Naive thymus-derived CD4-positive, alpha-beta T cell (primary cell): ENCODE data around the gene CRADD. TPM values are rescaled to one million over a fixed set of nuclear protein-coding genes. Genes with fewer than 3 reads are reported as not detected.

ENCODE experiments used
- ATAC-seq: fragments of 150-1000 bp; cut with Tn5 transposase; 2 replicates; pipeline ENCODE4 v1.10.0; 2021; ENCODE audit warnings: mild to moderate bottlenecking, moderate library complexity
- CTCF ChIA-PET: fragments of 350-600 bp; sonication (Branson Sonifier 250); formaldehyde crosslinking; loops from one replicate; lab custom pipeline; 2021; ENCODE audit warnings: antibody characterized with exemption; lab: Charles Lee
- POLR2A ChIA-PET: fragments of 350-600 bp; sonication (Branson Sonifier 250); formaldehyde crosslinking; loops from one replicate; lab custom pipeline; 2021; ENCODE audit warnings: antibody characterized with exemption, inconsistent platforms; lab: Charles Lee
- DNase-seq, 9 donors: peaks; one replicate each; pipeline versions ENCODE4 v3.0.0 to v3.0.0-alpha.2; 2020 to 2022; ENCODE audit warnings: mixed read lengths in 1 of 9
- H3K27ac ChIP-seq: one replicate; pipeline ENCODE4 v1.7.0; 2013; ENCODE audit warnings: mild to moderate bottlenecking, low read depth, low read length, moderate library complexity
- H3K27me3 ChIP-seq, 2 donors: one replicate each; pipeline ENCODE4 v1.7.0; 2013; ENCODE audit warnings: low read length in 2 of 2, mild to moderate bottlenecking in 2 of 2, moderate library complexity in 2 of 2; ENCODE audit not compliant: control insufficient read depth in 2 of 2, insufficient read depth in 2 of 2
- H3K36me3 ChIP-seq, 3 experiments: 1 replicate in 2 of 3; 2 replicates in 1 of 3; pipeline ENCODE4 v1.7.0; 2013; ENCODE audit warnings: low read length in 3 of 3, mild to moderate bottlenecking in 3 of 3, moderate library complexity in 1 of 3; ENCODE audit not compliant: insufficient read depth in 3 of 3, control insufficient read depth in 2 of 3
- H3K4me1 ChIP-seq, 2 donors: one replicate each; pipeline ENCODE4 v1.7.0; 2013; ENCODE audit warnings: low read length in 2 of 2, mild to moderate bottlenecking in 2 of 2, moderate library complexity in 1 of 2; ENCODE audit not compliant: control insufficient read depth in 2 of 2, insufficient read depth in 2 of 2
- H3K4me3 ChIP-seq: 2 replicates; pipeline ENCODE4 v1.7.0; 2013; ENCODE audit warnings: mild to moderate bottlenecking, low read length
- H3K9me3 ChIP-seq, 3 experiments: 1 replicate in 2 of 3; 2 replicates in 1 of 3; pipeline ENCODE4 v1.7.0; 2013; ENCODE audit warnings: low read length in 3 of 3; ENCODE audit not compliant: control insufficient read depth in 2 of 3
- H3K27ac Mint-ChIP-seq, 9 donors: one replicate each; pipeline ENCODE4 v1.8.0; 2020 to 2022; ENCODE audit warnings: mixed read lengths in 9 of 9, mild to moderate bottlenecking in 8 of 9, moderate library complexity in 5 of 9, inconsistent platforms in 2 of 9
- H3K27me3 Mint-ChIP-seq, 5 donors: one replicate each; pipeline ENCODE4 v1.8.0; 2021 to 2022; ENCODE audit warnings: mixed read lengths in 5 of 5, mild to moderate bottlenecking in 1 of 5
- H3K36me3 Mint-ChIP-seq, 5 donors: one replicate each; pipeline ENCODE4 v1.8.0; 2020 to 2022; ENCODE audit warnings: mixed read lengths in 5 of 5, mild to moderate bottlenecking in 3 of 5, inconsistent platforms in 1 of 5
- H3K4me1 Mint-ChIP-seq, 7 donors: one replicate each; pipeline ENCODE4 v1.8.0; 2020 to 2022; ENCODE audit warnings: mixed read lengths in 7 of 7, mild to moderate bottlenecking in 3 of 7, inconsistent platforms in 1 of 7
- H3K4me3 Mint-ChIP-seq, 10 donors: one replicate each; pipeline ENCODE4 v1.8.0; 2020 to 2022; ENCODE audit warnings: mild to moderate bottlenecking in 10 of 10, mixed read lengths in 10 of 10, moderate library complexity in 6 of 10, inconsistent platforms in 2 of 10
- H3K9me3 Mint-ChIP-seq, 11 donors: one replicate each; pipeline ENCODE4 v1.8.0; 2020 to 2022; ENCODE audit warnings: mixed read lengths in 11 of 11, mild to moderate bottlenecking in 4 of 11, inconsistent platforms in 1 of 11, moderate library complexity in 1 of 11
- intact Hi-C, 2 donors: fragments of 100-400 bp; cut with micrococcal nuclease; formaldehyde crosslinking; loops; one replicate each; pipeline ENCODE4 v1.15.1; 2023
- polyA plus RNA-seq, 2 donors: library from polyadenylated mRNA; unstranded; fragments of 300-500 nt; fragmentation: Illumina TruSeq; gene quantifications; one replicate each; pipeline ENCODE4 v1.2.3, GENCODE V29; 2021
- total RNA-seq, 6 experiments: library from RNA in 5 of 6; stranded (reverse) in 5 of 6; gene quantifications; 1 replicate in 5 of 6; 2 replicates in 1 of 6; pipeline ENCODE4 v1.2.3 and lab custom pipeline; 2021 to 2026

CRADD gene
- total and polyA plus RNA-seq, 7 experiments from 2014 or later, result 11.4 to 17.1 (median 13.8) TPM

DNA sequence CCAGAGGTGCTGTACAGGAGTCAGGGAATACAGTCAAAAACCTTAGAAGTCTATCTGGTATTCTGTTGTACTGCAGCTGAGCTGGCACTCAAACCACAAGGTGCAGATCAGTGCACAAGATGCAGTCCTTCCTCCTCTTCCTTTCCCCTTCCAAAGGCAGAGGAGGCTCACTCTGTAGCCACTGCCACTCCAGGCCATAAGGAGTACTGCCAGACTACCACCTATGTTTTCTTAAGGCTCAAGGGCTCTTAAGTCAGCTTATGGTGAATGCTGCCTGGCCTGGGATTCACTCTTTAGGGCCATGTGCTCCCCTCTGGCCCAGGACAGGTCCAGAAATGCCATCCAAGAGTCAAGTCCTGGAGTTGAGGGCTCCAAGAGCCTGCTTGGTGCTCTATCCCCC is 200.3 kb downstream of the CRADD start:
- Histone ChIP-seq H3K4me3 (no peak overlapping the region), H3K9me3 (peaks cover 0 to 9% (median 0%) of the 10 kb centered on the region in 3 experiments), H3K27ac (no peak overlapping the region), H3K27me3 (no peaks in the 10 kb centered on the region), H3K36me3 (no peaks in the 10 kb centered on the region), H3K4me1 (peaks cover 0 to 9% of the 10 kb centered on the region in 2 donors)
- ATAC-seq (no peak), DNase-seq (no peak)
- intact Hi-C loops, result no loop called here
- POLR2A ChIA-PET, result no interaction called here
- CTCF ChIA-PET, result no interaction called here
- Mint-ChIP-seq H3K27ac (no peak overlapping the region), H3K36me3 (peaks cover 10 to 66% (median 37%) of the 10 kb centered on the region in 5 donors), H3K4me1 (peaks cover 7 to 31% (median 19%) of the 10 kb centered on the region in 7 donors), H3K4me3 (no peak overlapping the region), H3K9me3 (peaks cover 9 to 50% (median 43%) of the 10 kb centered on the region in 11 donors), H3K27me3 (peaks cover 0 to 5% (median 0%) of the 10 kb centered on the region in 5 donors)

DNA sequence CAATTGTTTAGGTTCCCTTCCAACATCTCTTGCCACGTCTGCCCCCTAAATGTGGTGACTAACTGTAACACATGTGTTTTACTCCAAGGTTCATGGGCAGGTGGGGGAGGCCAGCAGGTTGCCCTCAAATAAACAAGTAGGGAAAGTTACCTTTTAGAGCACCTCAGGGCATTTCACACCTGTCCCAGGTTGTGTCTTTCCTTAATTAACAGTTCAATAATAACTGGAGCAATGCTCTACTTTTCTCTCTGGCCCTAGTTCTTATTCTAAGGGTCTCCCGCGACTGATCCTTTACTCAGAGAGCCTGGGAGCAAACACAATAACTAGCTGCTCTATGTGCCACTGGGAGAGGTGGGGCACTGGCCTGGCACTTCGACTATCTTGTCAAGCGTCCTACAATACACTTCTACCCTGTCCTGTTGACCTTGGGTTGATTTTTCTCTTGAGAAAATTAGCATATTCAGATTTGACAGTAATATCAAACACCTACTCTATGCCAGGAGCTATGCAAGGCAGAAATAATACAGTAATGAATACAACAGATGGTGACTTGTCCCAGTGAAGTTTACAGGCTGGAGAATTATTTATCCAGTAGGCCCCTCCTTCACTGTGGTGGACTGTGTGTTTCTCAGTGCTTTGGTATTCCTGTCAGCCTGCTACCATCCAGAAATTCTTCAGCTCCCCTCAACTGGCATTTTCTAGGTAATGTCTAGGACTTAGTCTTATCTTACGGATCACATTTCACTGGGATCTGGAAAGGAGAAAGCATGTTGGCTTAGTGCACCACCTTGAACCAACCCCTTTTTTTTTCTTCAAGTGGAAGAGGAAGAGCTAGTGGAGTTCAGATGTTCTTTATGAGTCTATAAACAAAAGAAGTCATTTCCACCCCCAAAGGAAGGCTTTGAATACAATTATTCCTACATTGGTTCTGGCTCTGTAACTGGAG is 202.6 kb downstream of the CRADD start:
- Mint-ChIP-seq H3K4me3 (peak overlapping the region in 5 of 10 donors; percentile 5 to 71 (median 39)), H3K27me3 (peaks cover 0 to 3% (median 0%) of the 10 kb centered on the region in 5 donors), H3K27ac (peak overlapping the region in 8 of 9 donors; percentile 53 to 94 (median 72)), H3K36me3 (peaks cover 4 to 52% (median 21%) of the 10 kb centered on the region in 5 donors), H3K9me3 (peaks cover 0 to 35% (median 22%) of the 10 kb centered on the region in 11 donors), H3K4me1 (peaks cover 7 to 39% (median 19%) of the 10 kb centered on the region in 7 donors)
- H3K9me3 ChIP-seq, result peaks cover 0 to 9% (median 0%) of the 10 kb centered on the region in 3 experiments
- no peak for ATAC-seq
- DNase-seq, result no peak
- CTCF ChIA-PET, result no interaction called here
- H3K27ac ChIP-seq, result no peak overlapping the region
- peaks cover 0 to 9% of the 10 kb centered on the region in 2 donors for H3K4me1 ChIP-seq
- POLR2A ChIA-PET, result interaction anchor here (1.1 kb wide), 1 partner anchor 67 kb away, joined by 3 read pairs; no protein-coding TSS in a partner anchor
- H3K27me3 ChIP-seq, result no peaks in the 10 kb centered on the region
- no peak overlapping the region for H3K4me3 ChIP-seq
- H3K36me3 ChIP-seq, result no peaks in the 10 kb centered on the region
- intact Hi-C loops, result loop anchor here in 1 of 2 donors (1.0 to 5.0 kb wide), 5 partner anchors 28 to 312 kb away; no protein-coding TSS in a partner anchor

DNA sequence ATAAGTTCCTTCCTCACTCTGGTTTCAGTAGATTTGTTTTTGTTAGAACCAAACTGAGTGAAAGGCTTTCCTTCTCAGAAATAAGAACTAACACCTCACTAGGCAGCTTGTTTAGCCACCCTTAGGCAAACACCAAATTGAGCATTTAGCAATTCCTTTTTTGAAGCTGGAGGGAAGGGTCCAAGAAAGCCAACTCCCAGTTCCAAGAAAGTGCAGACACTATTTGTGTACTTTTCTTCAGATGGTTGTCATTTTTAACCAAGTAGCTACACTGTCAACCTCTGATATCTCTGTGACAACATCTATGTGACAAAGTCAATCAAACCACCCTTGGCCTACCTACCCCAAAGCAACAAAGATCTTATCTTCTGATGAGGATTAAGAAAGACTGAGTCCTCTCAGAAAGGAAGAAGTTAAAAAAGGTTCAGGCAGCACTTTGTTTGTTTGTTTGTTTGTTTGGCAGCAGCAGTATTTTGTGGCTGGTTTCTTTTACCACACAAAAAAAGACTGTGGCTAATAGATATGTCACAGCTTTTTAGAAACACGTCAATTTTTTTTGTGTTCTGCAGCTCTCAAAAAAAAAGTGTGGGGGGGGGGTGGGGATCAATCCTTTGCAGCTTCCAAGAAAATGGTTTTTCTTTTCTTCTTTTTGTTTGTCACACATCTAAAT is 203.8 kb downstream of the CRADD start:
- H3K27me3 ChIP-seq, result no peaks in the 10 kb centered on the region
- H3K4me1 ChIP-seq, result peaks cover 0 to 9% of the 10 kb centered on the region in 2 donors
- intact Hi-C loops, result loop anchor here in 1 of 2 donors (1.0 to 5.0 kb wide), 10 partner anchors 17 to 314 kb away; partner anchors contain the start of gene CRADD
- no peaks in the 10 kb centered on the region for H3K36me3 ChIP-seq
- Mint-ChIP-seq H3K27me3 (peaks cover 0 to 2% (median 0%) of the 10 kb centered on the region in 5 donors), H3K4me3 (peak overlapping the region in 5 of 10 donors; percentile 5 to 71 (median 39)), H3K4me1 (peaks cover 7 to 43% (median 19%) of the 10 kb centered on the region in 7 donors), H3K9me3 (peaks cover 0 to 24% (median 10%) of the 10 kb centered on the region in 11 donors), H3K27ac (peak overlapping the region; percentile 53 to 94 (median 72)), H3K36me3 (peaks cover 3 to 40% (median 9%) of the 10 kb centered on the region in 5 donors)
- DNase-seq, result peak in 2 of 9 donors; percentile 27 to 56
- no peak overlapping the region for H3K4me3 ChIP-seq
- CTCF ChIA-PET, result interaction anchor here (0.5 kb wide), 1 partner anchor 193 kb away, joined by 3 read pairs; no protein-coding TSS in a partner anchor
- H3K9me3 ChIP-seq, result peaks cover 0 to 7% (median 0%) of the 10 kb centered on the region in 3 experiments
- peak overlapping the region; percentile 52 for H3K27ac ChIP-seq
- ATAC-seq, result peak; percentile 58
- POLR2A ChIA-PET, result no interaction called here

DNA sequence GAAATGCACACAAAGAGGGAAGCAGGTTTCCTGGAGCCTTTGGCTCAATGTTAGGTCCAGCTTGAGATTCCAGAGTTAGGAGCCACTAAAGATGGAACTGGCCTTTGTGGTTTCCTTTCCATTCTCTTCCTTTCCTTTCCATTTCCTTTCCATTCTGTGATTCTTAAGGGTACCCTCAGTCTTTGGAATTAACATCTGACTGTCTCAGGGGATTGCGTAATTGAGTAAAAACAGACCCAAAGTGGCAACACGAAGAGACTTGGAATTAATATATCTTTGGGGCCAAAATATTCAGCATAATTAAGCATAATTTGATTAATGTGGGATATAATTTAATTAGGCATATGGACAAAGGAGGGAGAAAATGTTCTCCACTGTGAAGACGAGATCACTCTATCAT is 205.6 kb downstream of the CRADD start:
- peaks cover 0 to 25% (median 0%) of the 10 kb centered on the region in 5 donors for H3K36me3 Mint-ChIP-seq
- Histone ChIP-seq H3K27me3 (no peaks in the 10 kb centered on the region), H3K27ac (no peak overlapping the region), H3K4me1 (peaks cover 0 to 9% of the 10 kb centered on the region in 2 donors), H3K36me3 (no peaks in the 10 kb centered on the region), H3K4me3 (no peak overlapping the region), H3K9me3 (no peaks in the 10 kb centered on the region)
- peaks cover 0 to 2% (median 0%) of the 10 kb centered on the region in 5 donors for H3K27me3 Mint-ChIP-seq
- ChIA-PET POLR2A (no interaction called here), CTCF (no interaction called here)
- peaks cover 0 to 11% (median 0%) of the 10 kb centered on the region in 11 donors for H3K9me3 Mint-ChIP-seq
- H3K4me3 Mint-ChIP-seq, result no peak overlapping the region
- ATAC-seq (no peak), DNase-seq (no peak)
- intact Hi-C loops, result loop anchor here in 1 of 2 donors (5.0 kb wide), 2 partner anchors 40 to 315 kb away; no protein-coding TSS in a partner anchor
- peaks cover 7 to 48% (median 19%) of the 10 kb centered on the region in 7 donors for H3K4me1 Mint-ChIP-seq
- peak overlapping the region in 1 of 9 donors; percentile 62 for H3K27ac Mint-ChIP-seq

DNA sequence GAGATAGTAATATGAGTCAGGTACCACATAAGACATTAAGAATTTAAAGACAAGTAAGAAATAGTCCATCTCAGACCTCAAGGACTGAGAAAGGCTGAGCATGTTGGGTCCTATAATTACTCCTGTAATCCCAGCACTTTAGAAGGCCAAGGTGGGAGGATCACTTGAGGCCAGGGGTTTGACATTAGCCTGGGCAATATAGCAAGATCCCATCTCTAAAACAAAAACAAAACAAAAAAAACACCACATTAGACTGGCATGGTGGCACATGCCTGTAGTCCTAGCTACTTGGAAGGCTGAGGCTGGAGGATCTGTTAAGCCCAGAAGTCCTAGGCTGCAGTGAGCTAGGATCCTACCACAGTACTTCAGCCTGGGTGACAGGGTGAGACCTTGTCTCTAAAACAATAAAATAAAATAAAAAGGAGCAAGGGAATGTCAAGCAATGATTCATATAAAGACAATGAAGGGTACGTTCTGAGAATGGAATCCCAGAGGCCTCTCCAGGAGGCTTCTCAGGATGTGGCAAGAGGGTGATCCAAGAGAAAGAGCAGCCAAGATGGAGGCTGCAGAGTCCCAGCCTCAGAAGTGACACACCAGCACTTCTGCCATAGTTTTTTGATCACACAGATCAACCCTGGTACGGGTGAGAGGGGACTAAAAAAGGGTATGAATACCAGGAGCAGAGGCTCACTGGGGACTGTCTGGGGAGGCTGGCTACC is 206.4 kb downstream of the CRADD start:
- Mint-ChIP-seq H3K4me1 (peaks cover 7 to 47% (median 19%) of the 10 kb centered on the region in 7 donors), H3K9me3 (peaks cover 0 to 11% (median 0%) of the 10 kb centered on the region in 11 donors), H3K27me3 (peaks cover 0 to 2% (median 0%) of the 10 kb centered on the region in 5 donors), H3K4me3 (no peak overlapping the region), H3K36me3 (peaks cover 0 to 24% (median 0%) of the 10 kb centered on the region in 5 donors), H3K27ac (no peak overlapping the region)
- Histone ChIP-seq H3K4me1 (peaks cover 0 to 9% of the 10 kb centered on the region in 2 donors), H3K4me3 (no peak overlapping the region), H3K9me3 (no peaks in the 10 kb centered on the region), H3K27ac (no peak overlapping the region), H3K36me3 (no peaks in the 10 kb centered on the region), H3K27me3 (no peaks in the 10 kb centered on the region)
- ATAC-seq, result no peak
- CTCF ChIA-PET, result no interaction called here
- POLR2A ChIA-PET, result no interaction called here
- no peak for DNase-seq
- intact Hi-C loops, result loop anchor here in 1 of 2 donors (5.0 kb wide), 2 partner anchors 39 to 316 kb away; no protein-coding TSS in a partner anchor
